Nephron (organoid): ENCODE data around the gene KIF26A.
A peak's percentile ranks its signal among the peaks of the same experiment; 100 is the strongest.

Experiments
- H3K27ac Mint-ChIP-seq, 3 experiments: 2 replicates each; pipeline ENCODE4 v1.8.0; 2020; ENCODE audit warnings: mixed read lengths in 3 of 3, mild to moderate bottlenecking in 2 of 3, moderate library complexity in 1 of 3
- H3K27me3 Mint-ChIP-seq: 2 replicates; pipeline ENCODE4 v1.8.0; 2021; ENCODE audit warnings: low read depth, mild to moderate bottlenecking, moderate library complexity, mixed read lengths
- H3K36me3 Mint-ChIP-seq: 2 replicates; pipeline ENCODE4 v1.8.0; 2020; ENCODE audit warnings: low read depth, mixed read lengths
- H3K4me1 Mint-ChIP-seq: 2 replicates; pipeline ENCODE4 v1.8.0; 2020; ENCODE audit warnings: mixed read lengths
- H3K4me3 Mint-ChIP-seq, 3 experiments: 2 replicates each; pipeline ENCODE4 v1.8.0; 2020; ENCODE audit warnings: mild to moderate bottlenecking in 3 of 3, mixed read lengths in 3 of 3, moderate library complexity in 2 of 3
- H3K9me3 Mint-ChIP-seq: 2 replicates; pipeline ENCODE4 v1.8.0; 2020; ENCODE audit warnings: mixed read lengths
- CTCF ChIP-seq, 3 experiments: fragments of 200-600 bp; sonication (generic); IDR thresholded peaks; one replicate each; pipeline ENCODE4 v1.5.0; 2021; ENCODE audit warnings: antibody characterized with exemption in 3 of 3; ENCODE audit not compliant: unreplicated experiment in 3 of 3

The KIF26A gene

DNA sequence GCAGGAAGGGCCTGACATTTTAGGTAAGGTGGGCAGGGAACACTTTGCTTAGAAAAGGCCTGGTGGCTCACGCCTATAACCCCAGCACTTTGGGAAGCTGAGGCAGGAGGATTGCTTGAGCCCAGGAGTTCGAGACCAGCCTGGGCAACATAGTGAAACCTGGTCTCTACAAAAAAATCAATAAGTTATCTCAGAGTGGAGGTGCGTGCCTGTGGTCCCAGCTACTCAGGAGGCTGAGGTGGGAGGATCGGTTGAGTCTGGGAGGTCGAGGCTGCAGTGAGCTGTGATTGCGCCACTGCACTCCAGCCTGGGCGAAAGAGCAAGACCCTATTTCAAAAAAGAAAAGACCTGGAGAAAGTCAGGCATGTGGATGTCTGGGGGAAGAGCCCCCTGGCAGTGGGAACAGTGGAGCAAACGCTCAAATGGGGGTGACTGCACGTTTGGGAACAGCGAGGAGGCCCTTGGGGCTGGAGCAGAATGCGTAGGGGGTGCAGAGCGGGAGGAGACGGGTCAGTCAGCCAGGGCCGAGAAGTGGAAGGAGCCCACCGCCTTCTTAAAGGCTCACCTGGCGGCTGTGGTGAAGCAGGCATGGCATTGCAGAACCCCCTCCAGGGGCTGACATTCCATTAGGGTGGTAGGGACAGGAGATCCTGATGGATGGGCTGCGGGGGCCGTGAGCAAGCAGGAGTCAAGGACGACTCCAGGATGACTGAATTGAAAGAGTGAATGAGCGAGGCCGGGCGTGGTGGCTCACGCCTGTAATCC, 6.2 kb upstream of the KIF26A start:
- no peaks in the 10 kb centered on the region for H3K36me3 Mint-ChIP-seq
- no peak for TF ChIP-seq CTCF (IDR thresholded peaks at IDR 0.05; ENCODE audit: unreplicated experiment in 3 of 3)
- no peak overlapping the region for H3K27ac Mint-ChIP-seq
- H3K9me3 Mint-ChIP-seq = peaks cover 26% of the 10 kb centered on the region
- H3K27me3 Mint-ChIP-seq = peaks cover 70% of the 10 kb centered on the region
- H3K4me1 Mint-ChIP-seq = peaks cover 5% of the 10 kb centered on the region
- peak overlapping the region in 1 of 3 experiments; percentile 12 for H3K4me3 Mint-ChIP-seq

GRCh38 chr14:104132981-104133380, 5.4 kb upstream of the KIF26A start:
- Mint-ChIP-seq H3K27ac (no peak overlapping the region), H3K9me3 (peaks cover 22% of the 10 kb centered on the region), H3K36me3 (no peaks in the 10 kb centered on the region), H3K27me3 (peaks cover 74% of the 10 kb centered on the region), H3K4me3 (no peak overlapping the region), H3K4me1 (peaks cover 5% of the 10 kb centered on the region)
- no peak for TF ChIP-seq CTCF (IDR thresholded peaks at IDR 0.05; ENCODE audit: unreplicated experiment in 3 of 3)

DNA sequence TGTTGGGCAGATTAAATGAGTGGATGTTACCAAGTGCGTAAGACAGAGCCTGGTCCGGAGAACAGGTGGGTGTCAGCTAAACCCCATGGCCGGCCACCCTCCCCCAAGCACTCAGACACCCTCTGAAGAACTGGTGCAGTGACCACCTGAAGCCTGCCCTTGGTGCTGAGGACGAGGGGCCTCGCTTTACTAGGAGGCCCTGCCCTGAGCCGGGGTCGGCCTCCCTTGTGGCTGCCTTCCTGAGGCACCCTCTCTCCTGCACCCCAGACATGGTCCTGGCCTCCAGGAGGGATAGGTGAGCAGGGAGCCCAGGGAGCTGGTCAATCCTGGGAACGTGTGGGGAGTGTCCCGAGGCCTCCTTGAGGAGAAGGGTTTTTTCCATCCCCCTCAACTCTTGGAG, 4.9 kb upstream of the KIF26A start:
- peaks cover 74% of the 10 kb centered on the region for H3K27me3 Mint-ChIP-seq
- H3K4me1 Mint-ChIP-seq = peaks cover 5% of the 10 kb centered on the region
- no peak overlapping the region for H3K27ac Mint-ChIP-seq
- H3K36me3 Mint-ChIP-seq = no peaks in the 10 kb centered on the region
- H3K4me3 Mint-ChIP-seq = no peak overlapping the region
- no peak for TF ChIP-seq CTCF (IDR thresholded peaks at IDR 0.05; ENCODE audit: unreplicated experiment in 3 of 3)
- H3K9me3 Mint-ChIP-seq = peaks cover 18% of the 10 kb centered on the region

- peak overlapping the region in 1 of 3 experiments; percentile 20 for H3K4me3 Mint-ChIP-seq
- peaks cover 15% of the 10 kb centered on the region for H3K9me3 Mint-ChIP-seq
- no peak for TF ChIP-seq CTCF (IDR thresholded peaks at IDR 0.05; ENCODE audit: unreplicated experiment in 3 of 3)
- H3K27ac Mint-ChIP-seq = no peak overlapping the region
- peaks cover 5% of the 10 kb centered on the region for H3K4me1 Mint-ChIP-seq
- no peaks in the 10 kb centered on the region for H3K36me3 Mint-ChIP-seq
- peaks cover 75% of the 10 kb centered on the region for H3K27me3 Mint-ChIP-seq
Measured at GRCh38 chr14:104134061-104134965, 4.1 kb upstream of the KIF26A start.

GRCh38 chr14:104135121-104135903, 3.1 kb upstream of the KIF26A start:
- H3K27me3 Mint-ChIP-seq = peaks cover 75% of the 10 kb centered on the region
- H3K9me3 Mint-ChIP-seq = peaks cover 5% of the 10 kb centered on the region
- peak; percentile 30 to 38 (median 32) for TF ChIP-seq CTCF (IDR thresholded peaks at IDR 0.05; ENCODE audit: unreplicated experiment in 3 of 3)
- peak overlapping the region; percentile 69 to 76 (median 71) for H3K4me3 Mint-ChIP-seq
- peaks cover 5% of the 10 kb centered on the region for H3K4me1 Mint-ChIP-seq
- H3K36me3 Mint-ChIP-seq = no peaks in the 10 kb centered on the region
- no peak overlapping the region for H3K27ac Mint-ChIP-seq
